HCT116 (cell line): ENCODE measurements around the gene OCEL1. TPM values are rescaled to one million over a fixed set of nuclear protein-coding genes. Genes with fewer than 3 reads are reported as not detected.

Source experiments
- CBX3 ChIP-seq: IDR thresholded peaks from 2 replicates; pipeline ENCODE4 v1.6.1; 2012; ENCODE audit warnings: low read depth
- ELF1 ChIP-seq: IDR thresholded peaks from 2 replicates; pipeline ENCODE4 v1.6.1; 2012; ENCODE audit warnings: low read depth, borderline replicate concordance
- EZH2phosphoT487 ChIP-seq: fragments of 200-600 bp; IDR thresholded peaks from 2 replicates; pipeline ENCODE4 v1.6.1; 2018; ENCODE audit warnings: antibody characterized with exemption, borderline replicate concordance
- JUND ChIP-seq: IDR thresholded peaks from 2 replicates; pipeline ENCODE4 v1.6.1; 2012
- MAX ChIP-seq: IDR thresholded peaks from 2 replicates; pipeline ENCODE4 v1.6.1; 2012
- POLR2A ChIP-seq: IDR thresholded peaks from 2 replicates; pipeline ENCODE4 v1.7.0; 2011; ENCODE audit warnings: borderline replicate concordance; ENCODE audit not compliant: insufficient read depth, insufficient read length; ENCODE audit errors: extremely low read depth
- SIN3A ChIP-seq: IDR thresholded peaks from 2 replicates; pipeline ENCODE4 v1.6.1; 2012; ENCODE audit warnings: low read depth
- SP1 ChIP-seq: IDR thresholded peaks from 2 replicates; pipeline ENCODE4 v1.6.1; 2012; ENCODE audit warnings: low read depth
- SRF ChIP-seq: IDR thresholded peaks from 2 replicates; pipeline ENCODE4 v1.6.1; 2012; ENCODE audit warnings: low read depth
- TCF7L2 ChIP-seq: IDR thresholded peaks from 2 replicates; pipeline ENCODE4 v1.7.0; 2011; ENCODE audit warnings: borderline replicate concordance, inconsistent platforms; ENCODE audit not compliant: insufficient read depth, insufficient read length; ENCODE audit errors: extremely low read depth
- YY1 ChIP-seq: IDR thresholded peaks from 2 replicates; pipeline ENCODE4 v1.6.1; 2011; ENCODE audit warnings: low read length, low read depth, moderate library complexity, mild to moderate bottlenecking; ENCODE audit not compliant: insufficient replicate concordance; ENCODE audit errors: extremely low read depth
- ZBTB33 ChIP-seq: IDR thresholded peaks from 2 replicates; pipeline ENCODE4 v1.6.1; 2011; ENCODE audit warnings: mild to moderate bottlenecking, low read length, moderate library complexity; ENCODE audit not compliant: insufficient replicate concordance; ENCODE audit errors: extremely low read depth
- ZNF274 ChIP-seq: fragments of 200-500 bp; sonication (Bioruptor generic); IDR thresholded peaks from 2 replicates; pipeline ENCODE4 v1.6.1; 2014; ENCODE audit warnings: mild to moderate bottlenecking, low read depth, low read length, inconsistent platforms
- total RNA-seq: library from RNA; stranded (reverse); gene quantifications from one replicate; pipeline ENCODE4 v1.2.1, GENCODE V29; 2021; ENCODE audit not compliant: unreplicated experiment

OCEL1 gene
- total RNA-seq, 1 experiment from 2014 or later: 39.8 TPM

DNA sequence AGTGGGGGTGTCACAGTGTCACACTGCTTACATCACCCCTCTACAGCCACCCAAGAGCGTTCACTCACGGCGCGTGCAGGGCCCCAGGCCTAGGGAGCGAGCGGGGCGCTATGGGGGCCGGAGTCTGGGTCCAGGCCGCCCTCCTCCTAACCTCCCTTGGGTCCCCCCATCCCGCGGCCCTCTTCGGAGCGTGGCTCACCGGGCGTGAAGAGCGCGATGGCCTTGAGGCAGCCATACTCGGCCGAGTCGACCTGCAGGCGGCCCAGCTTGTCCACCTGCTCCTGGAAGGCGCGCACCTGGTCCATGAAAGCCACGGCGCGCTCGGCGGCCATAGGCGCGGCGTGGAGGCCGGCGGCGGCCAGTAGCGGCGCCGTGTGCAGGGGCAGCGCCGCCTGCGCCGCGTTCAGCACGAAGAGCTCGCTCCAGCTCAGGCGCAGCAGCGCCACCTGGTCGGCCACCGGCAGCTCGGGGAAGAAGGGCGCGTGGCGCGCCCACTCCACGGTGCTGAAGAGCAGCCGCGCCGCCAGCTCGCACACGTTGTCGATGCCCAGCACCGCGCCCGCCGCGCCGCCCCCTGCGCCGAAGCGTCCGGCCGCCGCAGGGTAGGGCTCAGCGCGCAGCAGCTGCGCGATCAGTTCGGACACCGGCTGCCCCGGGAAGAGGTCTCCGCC, 9.4 kb downstream of the OCEL1 start (continued):
- TF ChIP-seq TCF7L2 (no peak), ZNF274 (no peak), SIN3A (no peak), ZBTB33 (no peak), SP1 (no peak), SRF (no peak), ELF1 (no peak), EZH2phosphoT487 (no peak), MAX (peak; percentile 72), YY1 (peak; percentile 26), POLR2A (peak; percentile 29), JUND (no peak), CBX3 (no peak)
